HCT116 (cell line): ENCODE results near the gene RXFP2. TPM values are rescaled to one million over a fixed set of nuclear protein-coding genes. Genes with fewer than 3 reads are reported as not detected.

Experiments used
- ATAC-seq: fragments of 200-7000 bp; cut with Tn5 transposase; 2 replicates; pipeline ENCODE4 v1.9.1; 2020; ENCODE audit warnings: mild to moderate bottlenecking, moderate library complexity
- BruUV-seq: library from RNA; stranded (reverse); fragments of 400-500 nt; replicated peaks from 2 replicates; lab custom pipeline; 2021; lab: Mats Ljungman, UMichigan
- CTCF ChIA-PET: fragments of 300-600 bp; sonication (Branson Sonifier 250); formaldehyde crosslinking; loops from one replicate; lab custom pipeline; 2021; ENCODE audit warnings: antibody characterized with exemption; lab: Charles Lee
- POLR2A ChIA-PET: fragments of 300-600, 350-600 bp; sonication (Branson Sonifier 250); formaldehyde crosslinking; loops from one replicate; lab custom pipeline; 2021; ENCODE audit warnings: antibody characterized with exemption; lab: Charles Lee
- RAD21 ChIA-PET, 2 experiments: fragments of 300-600 bp; sonication (Branson Sonifier 250); formaldehyde crosslinking; loops; one replicate each; lab custom pipeline; 2023; ENCODE audit warnings: low total read pairs in 2 of 2; ENCODE audit not compliant: uncharacterized antibody in 2 of 2, unreplicated experiment in 2 of 2, low non-redundant PET in 1 of 2; lab: Charles Lee
- DNase-seq: peaks from one replicate; pipeline ENCODE4 v3.0.0-alpha.2; 2010; ENCODE audit warnings: low read depth, low spot score
- H2AFZ ChIP-seq: fragments of 200-600 bp; shearing (Covaris generic), sonication (generic); 2 replicates; pipeline ENCODE4 v1.6.1; 2017; ENCODE audit warnings: low read depth, mixed run types, mixed read lengths, antibody characterized with exemption, low read length; ENCODE audit not compliant: poor library complexity, severe bottlenecking
- H3K27ac ChIP-seq: 2 replicates; pipeline ENCODE4 v1.5.1; 2012; ENCODE audit warnings: low read depth, low read length
- H3K27me3 ChIP-seq: fragments of 200-600 bp; sonication (generic); 2 replicates; pipeline ENCODE4 v1.6.1; 2016; ENCODE audit warnings: mixed run types, low read length, mixed read lengths; ENCODE audit not compliant: insufficient read depth
- H3K36me3 ChIP-seq, 2 experiments: fragments of 200-500 bp in 1 of 2; fragments of 200-600 bp in 1 of 2; sonication (Bioruptor generic) in 1 of 2; sonication (generic) in 1 of 2; 2 replicates each; pipeline versions ENCODE4 v1.5.1 to v1.6.1; 2014 to 2016; ENCODE audit warnings: low read length in 2 of 2, inconsistent platforms in 1 of 2, mixed read lengths in 1 of 2, mixed run types in 1 of 2; ENCODE audit not compliant: insufficient read depth in 2 of 2, control insufficient read depth in 1 of 2
- H3K4me1 ChIP-seq, 2 experiments: fragments of 200-600 bp in 1 of 2; sonication (generic) in 1 of 2; 2 replicates each; pipeline versions ENCODE4 v1.5.1 to v1.6.1; 2012 to 2017; ENCODE audit warnings: low read length in 2 of 2, inconsistent platforms in 1 of 2, mild to moderate bottlenecking in 1 of 2, mixed read lengths in 1 of 2, mixed run types in 1 of 2, moderate library complexity in 1 of 2; ENCODE audit not compliant: insufficient read depth in 2 of 2, control insufficient read depth in 1 of 2
- H3K4me2 ChIP-seq: fragments of 200-600 bp; sonication (generic); 2 replicates; pipeline ENCODE4 v1.6.1; 2017; ENCODE audit warnings: mixed run types, low read length, mixed read lengths
- H3K4me3 ChIP-seq, 2 experiments: fragments of 200-600 bp in 1 of 2; sonication (generic) in 1 of 2; replicated peaks in 1 of 2; 2 replicates each; pipeline ENCODE4 v1.5.1; 2011 to 2016; ENCODE audit warnings: low read length in 2 of 2, control low read depth in 1 of 2, low read depth in 1 of 2, mild to moderate bottlenecking in 1 of 2, mixed read lengths in 1 of 2, mixed run types in 1 of 2
- H3K79me2 ChIP-seq: fragments of 200-600 bp; sonication (generic); 2 replicates; pipeline ENCODE4 v1.6.1; 2017; ENCODE audit warnings: mild to moderate bottlenecking, mixed run types, low read length, moderate library complexity, mixed read lengths; ENCODE audit not compliant: insufficient read depth
- H3K9ac ChIP-seq: fragments of 200-600 bp; sonication (generic); 2 replicates; pipeline ENCODE4 v1.6.1; 2016; ENCODE audit warnings: low read length, mixed read lengths
- H3K9me2 ChIP-seq: fragments of 200-600 bp; sonication (generic), shearing (Covaris generic); 2 replicates; pipeline ENCODE4 v1.6.1; 2017; ENCODE audit warnings: mixed run types, mild to moderate bottlenecking, moderate library complexity; ENCODE audit not compliant: insufficient read depth
- H3K9me3 ChIP-seq, 2 experiments: fragments of 200-500 bp in 1 of 2; fragments of 200-600 bp in 1 of 2; sonication (Bioruptor generic) in 1 of 2; sonication (generic) in 1 of 2; 2 replicates each; pipeline ENCODE4 v1.6.1; 2014 to 2017; ENCODE audit warnings: low read length in 2 of 2, mixed read lengths in 2 of 2, inconsistent platforms in 1 of 2, low read depth in 1 of 2, mild to moderate bottlenecking in 1 of 2, mixed run types in 1 of 2, moderate library complexity in 1 of 2; ENCODE audit not compliant: control insufficient read depth in 1 of 2, insufficient read depth in 1 of 2
- H4K20me1 ChIP-seq: fragments of 200-600 bp; sonication (generic), shearing (Covaris generic); 2 replicates; pipeline ENCODE4 v1.6.1; 2017; ENCODE audit warnings: mixed run types, mild to moderate bottlenecking, moderate library complexity; ENCODE audit not compliant: insufficient read depth
- ATF3 ChIP-seq: IDR thresholded peaks from 2 replicates; pipeline ENCODE4 v1.6.1; 2012
- CTCF ChIP-seq, 3 experiments: fragments of 200-600 bp in 1 of 3; sonication (generic) in 1 of 3; IDR thresholded peaks in 2 of 3; conservative IDR thresholded peaks in 1 of 3; 2 replicates each; pipeline ENCODE4 v1.5.1; 2012 to 2017; ENCODE audit warnings: low read depth in 2 of 3, low read length in 2 of 3, antibody characterized with exemption in 1 of 3, borderline replicate concordance in 1 of 3, control low read depth in 1 of 3, mild to moderate bottlenecking in 1 of 3, mixed read lengths in 1 of 3, mixed run types in 1 of 3, moderate library complexity in 1 of 3; ENCODE audit not compliant: insufficient read depth in 1 of 3
- ELF1 ChIP-seq: IDR thresholded peaks from 2 replicates; pipeline ENCODE4 v1.6.1; 2012; ENCODE audit warnings: low read depth, borderline replicate concordance
- MAX ChIP-seq: IDR thresholded peaks from 2 replicates; pipeline ENCODE4 v1.6.1; 2012
- POLR2A ChIP-seq: IDR thresholded peaks from 2 replicates; pipeline ENCODE4 v1.7.0; 2011; ENCODE audit warnings: borderline replicate concordance; ENCODE audit not compliant: insufficient read depth, insufficient read length; ENCODE audit errors: extremely low read depth
- RAD21 ChIP-seq: IDR thresholded peaks from 2 replicates; pipeline ENCODE4 v1.6.1; 2012; ENCODE audit warnings: low read depth, mild to moderate bottlenecking
- REST ChIP-seq: IDR thresholded peaks from 2 replicates; pipeline ENCODE4 v1.6.1; 2012; ENCODE audit warnings: low read depth
- SP1 ChIP-seq: IDR thresholded peaks from 2 replicates; pipeline ENCODE4 v1.6.1; 2012; ENCODE audit warnings: low read depth
- SRF ChIP-seq: IDR thresholded peaks from 2 replicates; pipeline ENCODE4 v1.6.1; 2012; ENCODE audit warnings: low read depth
- ZBTB33 ChIP-seq: IDR thresholded peaks from 2 replicates; pipeline ENCODE4 v1.6.1; 2011; ENCODE audit warnings: mild to moderate bottlenecking, low read length, moderate library complexity; ENCODE audit not compliant: insufficient replicate concordance; ENCODE audit errors: extremely low read depth
- ZFX ChIP-seq: fragments of 450-650 bp; IDR thresholded peaks from 2 replicates; pipeline ENCODE4 v1.6.1; 2017
- ZNF274 ChIP-seq: fragments of 200-500 bp; sonication (Bioruptor generic); IDR thresholded peaks from 2 replicates; pipeline ENCODE4 v1.6.1; 2014; ENCODE audit warnings: mild to moderate bottlenecking, low read depth, low read length, inconsistent platforms
- intact Hi-C: fragments of 100-400 bp; cut with micrococcal nuclease; formaldehyde crosslinking; loops from 2 replicates; pipeline ENCODE4 v1.10.0; 2022
- total RNA-seq: library from RNA; stranded (reverse); gene quantifications from one replicate; pipeline ENCODE4 v1.2.1, GENCODE V29; 2021; ENCODE audit not compliant: unreplicated experiment

RXFP2 gene
- total RNA-seq, 1 experiment from 2014 or later, result not detected

GRCh38 chr13:31843044-31843443 is 103.7 kb downstream of the RXFP2 start:
- no peak overlapping the region for H3K27ac ChIP-seq
- intact Hi-C loops, result no loop called here
- no peak overlapping the region for H3K4me3 ChIP-seq
- H4K20me1 ChIP-seq, result no peaks in the 10 kb centered on the region
- CTCF ChIA-PET, result no interaction called here
- H3K79me2 ChIP-seq, result no peaks in the 10 kb centered on the region
- POLR2A ChIA-PET, result no interaction called here
- ATAC-seq, result no peak
- H3K9me2 ChIP-seq, result no peaks in the 10 kb centered on the region
- H3K27me3 ChIP-seq, result peaks cover 55% of the 10 kb centered on the region
- RAD21 ChIA-PET, result no interaction called here
- DNase-seq, result no peak
- no peaks in the 10 kb centered on the region for H3K36me3 ChIP-seq
- H3K4me2 ChIP-seq, result no peak overlapping the region
- H3K9me3 ChIP-seq, result no peaks in the 10 kb centered on the region
- H3K4me1 ChIP-seq, result peaks cover 8 to 9% of the 10 kb centered on the region in 2 experiments
- TF ChIP-seq ELF1 (no peak), POLR2A (no peak), ZBTB33 (no peak), CTCF (IDR thresholded peaks at IDR 0.05 in 2 of 3, conservative IDR thresholded peaks at IDR 0.05 in 1 of 3; ENCODE audit: borderline replicate concordance in 1 of 3, insufficient read depth in 1 of 3, low read depth in 2 of 3, low read length in 2 of 3) (no peak), REST (no peak), SRF (no peak), MAX (no peak), RAD21 (no peak), ZFX (no peak), ZNF274 (no peak), ATF3 (no peak), SP1 (no peak)
- H3K9ac ChIP-seq, result no peak overlapping the region
- H2AFZ ChIP-seq, result no peak overlapping the region
- no TSS peak for BruUV-seq
